Fibroblast of lung (primary cell): ENCODE data around the gene FAM204A. TPM values are rescaled to one million over a fixed set of nuclear protein-coding genes. Genes with fewer than 3 reads are reported as not detected.
A peak's percentile ranks its signal among the peaks of the same experiment; 100 is the strongest.

Source experiments
- DNase-seq, 2 donors: peaks; one replicate each; pipeline versions ENCODE4 v3.0.0 to v3.0.0-alpha.2; 2010; ENCODE audit warnings: low read depth in 2 of 2
- H2AFZ ChIP-seq: 2 replicates; pipeline ENCODE4 v1.5.1; 2012; ENCODE audit warnings: low read length, control low read depth, inconsistent platforms
- H3K27ac ChIP-seq: 2 replicates; pipeline ENCODE4 v1.5.1; 2011; ENCODE audit warnings: low read length, control low read depth; ENCODE audit not compliant: insufficient read depth
- H3K27me3 ChIP-seq: 2 replicates; pipeline ENCODE4 v1.5.1; 2011; ENCODE audit warnings: mild to moderate bottlenecking, low read length; ENCODE audit not compliant: control insufficient read depth, insufficient read depth
- H3K36me3 ChIP-seq: 2 replicates; pipeline ENCODE4 v1.5.1; 2011; ENCODE audit warnings: low read length; ENCODE audit not compliant: control insufficient read depth, insufficient read depth
- H3K4me1 ChIP-seq: 2 replicates; pipeline ENCODE4 v1.5.1; 2011; ENCODE audit warnings: low read length; ENCODE audit not compliant: control insufficient read depth, insufficient read depth; ENCODE audit errors: extremely low read depth
- H3K4me2 ChIP-seq: 2 replicates; pipeline ENCODE4 v1.5.1; 2011; ENCODE audit warnings: low read length, control low read depth; ENCODE audit not compliant: insufficient read depth; ENCODE audit errors: extremely low read depth
- H3K4me3 ChIP-seq, 4 experiments: fragments of 200-600 bp in 1 of 4; sonication (generic) in 1 of 4; replicated peaks in 1 of 4; 2 replicates each; pipeline ENCODE4 v1.5.1; 2011 to 2016; ENCODE audit warnings: low read length in 4 of 4, low read depth in 3 of 4, mild to moderate bottlenecking in 3 of 4, control low read depth in 2 of 4, inconsistent platforms in 1 of 4, mixed read lengths in 1 of 4; ENCODE audit not compliant: insufficient read depth in 1 of 4; ENCODE audit errors: control extremely low read depth in 1 of 4
- H3K79me2 ChIP-seq: 2 replicates; pipeline ENCODE4 v1.5.1; 2012; ENCODE audit warnings: mild to moderate bottlenecking, low read length, inconsistent platforms; ENCODE audit not compliant: control insufficient read depth, insufficient read depth
- H3K9ac ChIP-seq: 2 replicates; pipeline ENCODE4 v1.5.1; 2011; ENCODE audit warnings: mild to moderate bottlenecking, low read length, control low read depth; ENCODE audit not compliant: insufficient read depth
- H3K9me3 ChIP-seq: 2 replicates; pipeline ENCODE4 v1.5.1; 2012; ENCODE audit warnings: low read depth, low read length; ENCODE audit not compliant: control insufficient read depth, insufficient read depth
- H4K20me1 ChIP-seq: 2 replicates; pipeline ENCODE4 v1.5.1; 2011; ENCODE audit warnings: low read length; ENCODE audit not compliant: control insufficient read depth, insufficient read depth; ENCODE audit errors: extremely low read depth
- CTCF ChIP-seq, 2 donors: IDR thresholded peaks in 1 of 2; conservative IDR thresholded peaks in 1 of 2; 1 replicate in 1 of 2; 2 replicates in 1 of 2; pipeline ENCODE4 v1.5.1; 2011 to 2012; ENCODE audit warnings: low read length in 2 of 2, control low read depth in 1 of 2, inconsistent platforms in 1 of 2, low read depth in 1 of 2, mild to moderate bottlenecking in 1 of 2
- EZH2 ChIP-seq: IDR thresholded peaks from 2 replicates; pipeline ENCODE4 v1.5.1; 2012; ENCODE audit warnings: low read length, control low read depth, mild to moderate bottlenecking; ENCODE audit errors: missing control alignments
- polyA plus RNA-seq, 2 donors: library from polyadenylated mRNA; depleted of rRNA in 1 of 2; stranded (reverse) in 1 of 2; unstranded in 1 of 2; fragments of >200 nt; gene quantifications; 2 replicates each; pipeline ENCODE4 v1.2.1, GENCODE V29; 2011 to 2012; ENCODE audit warnings: missing spikeins in 1 of 2
- total RNA-seq: library from RNA; depleted of rRNA; stranded (reverse); fragments of >200 nt; gene quantifications from 2 replicates; pipeline ENCODE4 v1.2.1, GENCODE V29; 2014

Gene FAM204A
- total and polyA plus RNA-seq, 2 donors (not counting 1 experiment from before 2014, with no cell fraction given) = 47.2 to 54.8 TPM

GRCh38 chr10:118314882-118315281 is 27.2 kb downstream of the FAM204A start:
- no peaks in the 10 kb centered on the region for H4K20me1 ChIP-seq
- TF ChIP-seq CTCF (conservative IDR thresholded peaks at IDR 0.05 in 1 of 2, IDR thresholded peaks at IDR 0.05 in 1 of 2; ENCODE audit: low read depth in 1 of 2, low read length in 2 of 2) = no peak
- TF ChIP-seq EZH2 = no peak
- H3K4me3 ChIP-seq = no peak overlapping the region
- H2AFZ ChIP-seq = no peak overlapping the region
- no peaks in the 10 kb centered on the region for H3K36me3 ChIP-seq
- H3K9ac ChIP-seq = no peak overlapping the region
- H3K4me1 ChIP-seq = no peaks in the 10 kb centered on the region
- no peak overlapping the region for H3K4me2 ChIP-seq
- H3K79me2 ChIP-seq = no peaks in the 10 kb centered on the region
- DNase-seq = no peak
- H3K27me3 ChIP-seq = no peaks in the 10 kb centered on the region
- no peaks in the 10 kb centered on the region for H3K9me3 ChIP-seq
- H3K27ac ChIP-seq = no peak overlapping the region

GRCh38 chr10:118311505-118311904 is 30.6 kb downstream of the FAM204A start:
- no peak overlapping the region for H3K4me2 ChIP-seq
- no peaks in the 10 kb centered on the region for H3K79me2 ChIP-seq
- H3K27ac ChIP-seq = peak overlapping the region; percentile 30
- no peak overlapping the region for H2AFZ ChIP-seq
- no peaks in the 10 kb centered on the region for H4K20me1 ChIP-seq
- peaks cover 1% of the 10 kb centered on the region for H3K36me3 ChIP-seq
- H3K4me1 ChIP-seq = no peaks in the 10 kb centered on the region
- no peak overlapping the region for H3K9ac ChIP-seq
- no peaks in the 10 kb centered on the region for H3K9me3 ChIP-seq
- H3K4me3 ChIP-seq = no peak overlapping the region
- DNase-seq = no peak
- TF ChIP-seq CTCF (conservative IDR thresholded peaks at IDR 0.05 in 1 of 2, IDR thresholded peaks at IDR 0.05 in 1 of 2; ENCODE audit: low read depth in 1 of 2, low read length in 2 of 2) (no peak), EZH2 (no peak)
- no peaks in the 10 kb centered on the region for H3K27me3 ChIP-seq

- no peak overlapping the region for H3K4me2 ChIP-seq
- no peak for TF ChIP-seq CTCF (conservative IDR thresholded peaks at IDR 0.05 in 1 of 2, IDR thresholded peaks at IDR 0.05 in 1 of 2; ENCODE audit: low read depth in 1 of 2, low read length in 2 of 2)
- TF ChIP-seq EZH2 = no peak
Observed at GRCh38 chr10:118310822-118311221, 31.3 kb downstream of the FAM204A start.

More at GRCh38 chr10:118310822-118311221, 31.3 kb downstream of the FAM204A start:
- peak overlapping the region; percentile 46 for H3K27ac ChIP-seq
- peaks cover 3% of the 10 kb centered on the region for H3K36me3 ChIP-seq
- peak in 1 of 2 donors; percentile 46 for DNase-seq
- H3K9ac ChIP-seq = no peak overlapping the region
- H3K79me2 ChIP-seq = no peaks in the 10 kb centered on the region
- no peaks in the 10 kb centered on the region for H3K9me3 ChIP-seq
- H3K4me3 ChIP-seq = no peak overlapping the region
- no peaks in the 10 kb centered on the region for H3K4me1 ChIP-seq
- H3K27me3 ChIP-seq = no peaks in the 10 kb centered on the region
- no peaks in the 10 kb centered on the region for H4K20me1 ChIP-seq
- no peak overlapping the region for H2AFZ ChIP-seq
